ENCODE measurements around the gene ATP10B.
A peak's percentile ranks its signal among the peaks of the same experiment; 100 is the strongest.

ATP10B gene

DNA sequence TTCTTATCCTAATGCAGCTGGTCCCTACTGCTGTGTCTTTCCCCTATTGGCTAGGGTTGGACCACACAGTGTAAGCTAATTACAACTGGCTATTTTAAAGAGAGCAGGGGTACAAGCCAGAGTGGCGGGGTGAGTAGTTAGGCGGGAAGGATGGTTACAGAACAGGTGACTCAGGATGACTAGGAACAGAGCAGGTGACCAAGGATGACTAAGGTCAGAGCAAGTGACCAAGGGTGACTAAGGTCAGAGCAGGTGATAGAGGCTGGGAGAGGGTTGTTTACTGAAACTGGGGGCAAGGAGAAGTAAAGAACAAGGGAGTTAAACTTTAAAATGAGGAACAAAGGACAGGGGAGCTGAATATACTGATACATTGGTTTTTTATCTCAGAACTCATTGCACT is 304.9 kb downstream of the ATP10B start:
- no peak for DNase-seq

- DNase-seq, result no peak
These were observed 306.2 kb downstream of the ATP10B start for GRCh38 chr5:160545832-160546231.

- no peak for DNase-seq
These were observed 308.6 kb downstream of the ATP10B start for GRCh38 chr5:160543395-160543794.

GRCh38 chr5:160542840-160543239 is 309.2 kb downstream of the ATP10B start:
- no peak for DNase-seq

GRCh38 chr5:160542281-160542680 is 309.7 kb downstream of the ATP10B start:
- DNase-seq, result no peak

GRCh38 chr5:160539431-160539830 is 312.6 kb downstream of the ATP10B start:
- peak; percentile 58 to 75 for DNase-seq

- no peak for DNase-seq
These were observed 314.1 kb downstream of the ATP10B start for GRCh38 chr5:160537940-160538339.

GRCh38 chr5:160537116-160537515 is 314.9 kb downstream of the ATP10B start:
- DNase-seq, result no peak

DNA sequence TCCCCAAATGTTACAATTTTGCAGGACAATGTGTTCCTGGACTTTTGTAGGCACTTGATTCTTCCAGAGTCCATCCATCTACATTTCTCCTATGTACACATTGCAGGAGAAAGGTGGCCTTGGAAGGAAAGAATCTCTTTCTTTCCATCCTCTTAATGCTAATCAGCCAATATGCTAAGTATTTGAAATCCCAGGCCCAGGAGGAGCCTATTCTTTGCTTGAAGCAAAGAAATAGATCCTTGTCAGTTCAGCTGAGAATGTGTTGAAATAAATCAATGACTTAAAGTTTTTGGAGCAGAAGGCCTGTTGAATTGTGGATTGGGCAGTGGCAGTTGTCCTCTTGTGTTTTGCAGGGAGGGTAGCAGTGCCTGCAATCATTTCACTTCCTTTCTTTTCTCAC is 317.1 kb downstream of the ATP10B start:
- no peak for DNase-seq

GRCh38 chr5:160534125-160534524 is 317.9 kb downstream of the ATP10B start:
- no peak for DNase-seq

DNA sequence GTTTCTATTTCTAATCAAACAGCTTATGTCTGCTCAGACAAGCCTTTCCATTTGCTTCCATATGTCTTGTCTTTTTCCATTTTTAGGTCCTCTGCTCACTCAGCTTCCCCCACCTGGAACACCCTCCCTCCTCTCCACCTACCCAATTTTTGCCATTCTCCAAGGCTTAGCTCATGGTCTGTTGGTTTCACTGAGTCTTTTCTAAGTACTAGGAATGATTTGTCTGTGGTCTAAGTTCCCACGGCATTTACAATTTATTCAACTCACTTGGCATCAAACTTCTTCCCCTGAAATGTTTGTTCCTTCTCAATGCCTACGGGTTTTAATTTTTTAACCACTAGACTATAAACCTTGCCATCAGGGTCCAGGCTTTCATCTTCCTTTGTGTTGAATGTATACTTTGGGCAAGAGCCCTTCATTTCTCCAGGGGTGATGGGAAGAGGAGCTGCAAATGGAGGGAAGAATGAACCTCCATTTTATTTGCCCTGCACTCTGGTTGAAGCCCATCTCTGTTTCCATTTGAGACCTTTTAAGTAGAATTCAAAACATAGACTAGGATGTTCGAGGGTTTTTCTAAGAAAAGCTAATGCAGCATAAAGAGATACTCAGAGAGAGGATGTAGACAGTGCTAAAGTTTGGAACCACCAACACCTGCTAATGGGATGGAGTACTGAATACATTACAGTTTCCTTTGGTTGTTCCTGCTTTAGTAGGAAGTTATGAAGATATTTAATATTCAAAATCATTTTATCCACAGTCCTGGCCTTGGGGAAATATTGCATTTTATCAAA is 326.3 kb downstream of the ATP10B start:
- no peak for DNase-seq

DNA sequence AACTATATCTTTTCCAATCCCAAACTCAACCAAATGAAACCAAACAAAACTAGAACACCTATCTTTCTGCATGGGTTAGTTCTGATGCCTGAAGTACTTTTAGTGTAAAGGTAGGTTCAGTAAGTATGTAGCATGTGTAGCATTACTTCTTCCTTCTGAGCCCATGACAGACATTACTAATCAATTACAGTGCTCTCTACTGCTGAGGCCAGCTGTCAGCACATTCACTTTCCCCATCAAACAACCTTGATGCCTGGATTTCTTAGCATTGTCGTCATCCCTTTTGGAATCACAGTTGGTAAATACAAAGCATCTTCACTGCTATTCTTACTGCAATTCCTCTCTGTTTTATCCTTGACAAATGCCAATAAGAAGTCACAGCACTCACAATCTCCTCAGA is 327.2 kb downstream of the ATP10B start:
- no peak for DNase-seq

DNA sequence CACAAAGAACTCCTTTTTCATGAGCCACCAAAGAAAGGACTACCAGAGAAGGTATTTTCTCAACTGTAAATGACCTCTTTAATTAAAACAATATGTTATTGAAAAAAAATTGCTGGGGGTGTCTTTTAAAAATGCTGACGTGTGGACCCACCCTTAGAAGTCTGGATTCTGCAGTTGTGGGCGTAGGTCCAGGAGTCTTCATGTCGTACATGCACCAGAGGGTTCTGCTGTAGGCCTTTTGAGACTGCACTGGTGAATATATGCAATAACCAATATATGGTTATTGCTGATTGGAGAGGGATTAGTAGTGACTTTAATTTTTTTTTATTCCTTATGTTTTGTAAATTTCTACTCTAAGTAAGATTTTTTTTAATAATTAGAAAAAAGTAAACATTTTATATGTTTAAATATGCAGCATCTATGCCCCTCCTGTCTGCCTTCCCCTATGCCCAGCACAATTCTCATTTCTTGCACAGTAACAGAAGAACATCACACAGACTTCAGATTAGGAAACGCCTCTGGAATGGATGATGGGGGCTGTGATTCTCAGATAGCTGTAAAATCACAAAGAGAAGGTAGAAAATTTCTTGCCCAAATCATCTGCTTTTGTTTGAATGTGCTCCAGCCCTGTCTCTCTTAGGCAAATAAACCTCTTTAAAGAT is 328.4 kb downstream of the ATP10B start:
- no peak for DNase-seq

- DNase-seq, result no peak
These were observed 330.7 kb downstream of the ATP10B start for GRCh38 chr5:160521392-160521663.

- DNase-seq, result no peak
These were observed 331.2 kb downstream of the ATP10B start for GRCh38 chr5:160520609-160521391.

DNA sequence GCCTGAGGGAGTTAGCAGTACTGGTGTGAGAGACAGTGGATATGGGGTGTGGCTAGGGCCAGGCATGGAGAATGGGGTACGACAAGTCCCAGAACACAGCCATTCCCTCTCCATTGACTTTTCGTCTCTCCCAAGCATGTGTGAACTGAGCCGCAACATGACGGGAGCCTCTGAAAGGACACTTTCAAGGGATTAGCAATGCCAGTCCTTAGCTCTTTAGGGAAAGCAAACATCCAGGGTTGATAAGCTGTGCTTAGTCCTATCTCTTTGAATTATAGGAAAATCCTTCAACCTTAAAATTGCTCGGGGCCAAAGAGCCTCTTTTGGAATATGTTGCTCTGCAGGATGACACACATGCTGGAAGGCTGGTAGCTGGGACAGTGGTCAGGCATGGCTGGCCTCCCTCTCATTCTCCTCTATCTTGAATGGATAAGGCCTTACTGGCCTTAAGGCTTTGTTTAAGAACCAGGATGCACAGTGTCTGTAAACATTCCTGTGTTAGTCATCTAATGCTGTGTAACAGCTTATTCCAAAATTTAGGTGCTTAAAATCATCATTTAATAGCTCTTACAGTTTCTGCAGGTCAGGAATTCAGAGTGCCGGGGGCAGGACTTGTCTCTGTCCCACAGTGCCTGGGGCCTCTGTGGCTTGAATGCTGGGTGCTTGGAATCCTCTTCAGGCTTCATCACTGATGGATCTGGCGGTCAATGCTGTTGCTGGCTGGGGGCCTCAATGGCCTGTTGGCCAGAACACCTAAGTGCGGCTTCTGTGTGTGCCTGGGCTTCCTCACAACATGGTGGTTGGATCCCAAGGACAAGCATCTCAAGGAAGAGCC is 335.1 kb downstream of the ATP10B start:
- no peak for DNase-seq

- no peak for DNase-seq
These were observed 337.1 kb downstream of the ATP10B start for GRCh38 chr5:160514866-160515265.

DNA sequence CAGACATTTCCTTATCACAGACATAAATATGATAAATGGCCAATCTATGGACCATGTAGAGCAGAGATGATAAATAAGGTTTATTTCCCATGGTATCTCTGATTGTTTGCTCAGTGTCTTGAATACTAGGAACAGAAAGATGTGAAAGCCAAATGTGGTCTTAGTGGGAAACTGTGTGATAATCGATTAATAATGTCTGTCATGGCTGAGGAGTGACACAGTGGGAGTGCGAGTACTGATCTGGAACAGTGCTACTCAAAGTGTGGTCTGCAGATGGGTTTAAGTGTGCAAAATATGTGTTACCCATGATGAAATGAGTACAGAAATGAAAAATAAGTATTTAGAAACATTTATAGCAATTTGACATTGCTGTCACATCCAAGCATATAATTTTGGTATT is 337.8 kb downstream of the ATP10B start:
- DNase-seq, result no peak

GRCh38 chr5:160513485-160513884 is 338.5 kb downstream of the ATP10B start:
- no peak for DNase-seq

All from activated CD4-positive, alpha-beta T cell treated with anti-CD3 and anti-CD28 coated beads, Interleukin-2, amount 50 U/mL, for 48 hours (primary cell).